Measurements from ENCODE around the gene CHST15. TPM values are rescaled to one million over a fixed set of nuclear protein-coding genes. Genes with fewer than 3 reads are reported as not detected.

CHST15 gene
- total RNA-seq, 6 donors from 2014 or later: 16.1 to 54.5 (median 27.3) TPM

DNA sequence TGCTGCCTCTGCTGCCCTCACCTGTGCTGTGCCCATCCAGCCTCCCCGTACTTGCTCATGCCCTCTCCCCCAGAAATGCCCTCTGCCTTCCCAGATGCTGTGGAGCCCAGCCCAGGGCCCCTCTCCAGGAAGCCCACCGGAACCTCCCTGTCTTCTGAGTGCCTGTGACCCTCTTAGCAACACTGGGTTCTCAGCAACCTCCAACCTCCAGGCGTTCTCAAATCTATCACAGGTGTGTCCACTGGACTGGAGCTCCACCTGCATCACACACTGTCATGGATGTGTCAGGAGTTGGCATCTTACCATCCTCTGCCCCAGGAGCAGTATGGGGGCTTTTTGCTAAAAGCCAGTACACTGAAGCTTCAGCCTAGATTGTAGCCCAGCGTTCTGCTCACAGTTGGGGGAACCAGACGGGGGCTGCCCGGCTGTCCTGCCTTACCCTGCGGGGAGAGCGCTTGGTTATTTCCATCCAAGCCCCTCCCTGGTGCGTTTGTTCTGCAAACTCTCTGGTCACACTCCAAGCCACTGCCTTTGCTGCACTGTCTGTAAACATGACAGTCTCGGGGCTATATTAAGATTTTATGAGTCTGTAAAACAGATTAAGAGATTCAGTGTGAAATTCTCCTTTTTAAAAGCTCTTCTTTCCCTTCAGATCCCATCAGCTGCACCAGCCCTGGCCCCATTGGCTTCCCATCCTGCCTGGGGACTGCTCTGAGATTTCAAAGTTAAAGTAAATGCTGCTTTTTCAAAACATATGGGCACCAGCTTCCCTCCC is 130.5 kb downstream of the CHST15 start:
- Histone ChIP-seq H3K4me1 (no peaks in the 10 kb centered on the region), H3K36me3 (no peaks in the 10 kb centered on the region), H3K9me3 (no peaks in the 10 kb centered on the region), H3K4me3 (no peak overlapping the region), H3K27me3 (peaks cover 0 to 4% (median 0%) of the 10 kb centered on the region in 4 donors), H3K27ac (no peak overlapping the region)
- DNase-seq (no peak), ATAC-seq (ENCODE audit: low FRiP score in 2 of 2) (no peak)
- WGBS, 2 donors: 58 to 73% methylated on average over 10 of the region's 10 CpGs
- TF ChIP-seq, protein P1, sequence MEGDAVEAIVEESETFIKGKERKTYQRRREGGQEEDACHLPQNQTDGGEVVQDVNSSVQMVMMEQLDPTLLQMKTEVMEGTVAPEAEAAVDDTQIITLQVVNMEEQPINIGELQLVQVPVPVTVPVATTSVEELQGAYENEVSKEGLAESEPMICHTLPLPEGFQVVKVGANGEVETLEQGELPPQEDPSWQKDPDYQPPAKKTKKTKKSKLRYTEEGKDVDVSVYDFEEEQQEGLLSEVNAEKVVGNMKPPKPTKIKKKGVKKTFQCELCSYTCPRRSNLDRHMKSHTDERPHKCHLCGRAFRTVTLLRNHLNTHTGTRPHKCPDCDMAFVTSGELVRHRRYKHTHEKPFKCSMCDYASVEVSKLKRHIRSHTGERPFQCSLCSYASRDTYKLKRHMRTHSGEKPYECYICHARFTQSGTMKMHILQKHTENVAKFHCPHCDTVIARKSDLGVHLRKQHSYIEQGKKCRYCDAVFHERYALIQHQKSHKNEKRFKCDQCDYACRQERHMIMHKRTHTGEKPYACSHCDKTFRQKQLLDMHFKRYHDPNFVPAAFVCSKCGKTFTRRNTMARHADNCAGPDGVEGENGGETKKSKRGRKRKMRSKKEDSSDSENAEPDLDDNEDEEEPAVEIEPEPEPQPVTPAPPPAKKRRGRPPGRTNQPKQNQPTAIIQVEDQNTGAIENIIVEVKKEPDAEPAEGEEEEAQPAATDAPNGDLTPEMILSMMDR (IDR thresholded peaks at IDR 0.05): no peak
- TF ChIP-seq POLR2AphosphoS5 (IDR thresholded peaks at IDR 0.05) (no peak), POLR2A (IDR thresholded peaks at IDR 0.05) (no peak), EP300 (IDR thresholded peaks at IDR 0.05) (no peak)

DNA sequence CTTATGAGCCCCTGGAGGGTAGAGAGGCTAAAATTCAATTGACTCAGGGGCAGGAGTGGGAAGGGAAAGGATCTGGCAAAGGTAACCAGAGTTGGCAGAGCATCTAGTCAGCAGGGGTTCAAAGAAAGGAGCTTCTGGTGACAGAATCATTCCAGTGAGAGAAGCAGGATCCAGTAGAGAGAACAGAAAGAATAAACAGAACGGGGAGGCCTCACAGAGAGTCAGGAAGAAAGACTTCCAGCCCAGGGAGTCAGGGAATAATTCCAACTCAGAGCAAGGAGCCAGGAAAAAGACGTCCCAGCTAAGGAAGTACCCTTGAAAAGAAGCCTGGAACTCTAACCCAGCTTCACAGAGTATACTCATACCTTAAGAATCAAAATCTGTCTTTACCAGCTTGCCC is 135.2 kb downstream of the CHST15 start:
- no peak for TF ChIP-seq POLR2A (IDR thresholded peaks at IDR 0.05)
- TF ChIP-seq, protein P1 (IDR thresholded peaks at IDR 0.05): no peak
- no peak for TF ChIP-seq POLR2AphosphoS5 (IDR thresholded peaks at IDR 0.05)
- TF ChIP-seq EP300 (IDR thresholded peaks at IDR 0.05): no peak
- H3K36me3 ChIP-seq: no peaks in the 10 kb centered on the region
- H3K27me3 ChIP-seq: no peaks in the 10 kb centered on the region
- no peak overlapping the region for H3K4me3 ChIP-seq
- 18% methylated on average over 2 of the region's 2 CpGs for WGBS, 2 donors
- no peaks in the 10 kb centered on the region for H3K9me3 ChIP-seq
- DNase-seq (no peak), ATAC-seq (ENCODE audit: low FRiP score in 2 of 2) (no peak)
- H3K27ac ChIP-seq: no peak overlapping the region
- no peaks in the 10 kb centered on the region for H3K4me1 ChIP-seq

Other genes starting within 250 kb of the CHST15 start
- 10 to 100 TPM in 1 of 6 donors, 1 to 10 TPM in 4, under 1 TPM in 1; 0.61 to 10.2 (median 3.1) TPM for gene CPXM2, start 201.8 kb downstream of the CHST15 start, total RNA-seq